ENCODE measurements around the gene GABRP.
"Not testable (repeated sequence)": the region's sequence is repeated elsewhere in the genome, so short reads cannot be mapped to it uniquely, and the experiment has no call there.

The GABRP gene

DNA sequence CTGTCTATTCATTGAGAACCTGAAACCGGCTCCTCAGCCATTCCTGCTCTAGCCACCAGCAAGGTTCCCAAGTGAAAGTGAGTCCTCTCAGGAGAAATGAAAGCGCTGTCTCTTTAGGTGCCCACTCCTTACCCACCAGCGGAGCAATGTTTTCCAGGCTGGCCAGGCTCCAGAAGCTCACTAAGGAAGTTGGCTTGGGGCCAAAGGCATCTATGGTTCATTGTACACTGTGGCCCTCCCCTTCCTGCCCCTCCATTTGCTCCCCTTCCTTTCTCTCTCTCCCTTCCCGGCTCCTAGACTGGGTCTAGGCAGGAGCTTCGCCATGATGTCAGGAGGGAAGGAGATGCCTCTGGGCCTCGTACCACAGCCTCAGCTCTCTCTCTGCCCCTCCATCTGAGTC, 1.1 kb upstream of the GABRP start:
- intact Hi-C loops (cut with DNase I) = no loop called here
- peak in 3 of 42 donors; percentile 7 to 35 (median 21) for DNase-seq

DNA sequence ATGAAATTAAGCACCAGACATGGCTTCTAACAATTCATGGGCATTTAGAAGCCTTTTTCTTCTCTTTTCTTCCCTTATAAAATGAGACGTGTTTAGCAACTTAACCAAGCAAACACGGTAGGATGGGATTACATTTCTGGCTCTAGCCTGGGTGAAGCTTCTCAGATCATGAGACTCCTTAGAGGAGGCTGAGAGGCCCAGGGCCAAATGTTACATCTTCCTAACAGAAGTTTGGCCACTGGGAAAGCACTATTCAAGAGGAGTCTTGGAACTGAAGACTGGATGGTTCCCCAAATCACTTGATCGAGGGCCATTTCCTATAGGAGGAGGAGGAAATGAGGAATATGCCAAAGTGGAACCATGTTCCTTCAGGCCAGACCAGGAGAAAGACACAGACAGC, 1.9 kb downstream of the GABRP start:
- intact Hi-C loops (cut with DNase I) = no loop called here
- no peak for DNase-seq

DNA sequence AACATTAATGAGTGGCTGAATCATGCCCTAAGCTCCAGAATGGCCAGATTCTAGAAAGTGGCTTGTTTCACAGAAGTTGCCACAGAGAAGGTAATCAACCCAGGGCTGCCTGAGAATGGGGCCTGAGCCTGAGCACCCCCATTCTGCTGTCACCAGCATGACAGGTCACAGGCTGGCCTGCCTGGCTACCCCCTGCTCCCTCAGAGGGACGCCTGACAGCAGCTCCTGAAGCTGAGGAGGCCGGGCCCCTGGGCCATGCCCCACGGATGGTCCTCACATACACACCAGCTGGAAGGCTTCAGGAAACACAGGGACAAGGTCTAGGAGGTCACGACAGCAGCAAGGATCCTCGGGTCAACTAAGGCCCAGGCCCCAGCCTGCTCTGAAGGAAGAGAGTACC, 3.7 kb downstream of the GABRP start:
- no peak for DNase-seq
- intact Hi-C loops (cut with DNase I) = no loop called here

DNA sequence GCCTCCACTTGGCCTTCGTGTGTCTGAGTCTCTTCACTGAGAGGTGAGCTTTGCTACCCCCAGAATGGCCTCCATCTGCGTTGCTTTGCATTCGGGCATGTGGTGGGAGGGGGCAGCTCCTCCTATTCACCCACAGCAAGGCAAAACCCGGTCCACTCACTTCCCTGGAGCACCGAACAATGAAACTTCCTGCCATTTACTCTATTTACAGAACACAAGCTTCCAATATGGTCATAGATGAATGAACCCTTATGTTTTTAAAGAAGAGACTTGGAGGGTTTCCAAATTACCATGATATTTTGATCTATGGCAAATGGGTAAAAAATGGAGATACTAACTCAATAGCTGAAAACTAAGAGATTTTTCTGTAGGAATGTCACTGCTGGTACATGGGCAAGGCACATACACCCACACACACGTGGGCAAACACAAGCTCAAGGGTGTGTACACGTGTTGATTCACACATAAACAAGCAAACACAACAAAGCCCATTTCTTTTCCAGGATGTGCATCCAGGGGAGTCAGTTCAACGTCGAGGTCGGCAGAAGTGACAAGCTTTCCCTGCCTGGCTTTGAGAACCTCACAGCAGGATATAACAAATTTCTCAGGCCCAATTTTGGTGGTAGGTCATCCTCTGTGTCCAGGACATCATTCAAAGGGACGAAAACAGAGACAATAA, 5.2 kb downstream of the GABRP start:
- intact Hi-C loops (cut with DNase I) = no loop called here
- DNase-seq = no peak

DNA sequence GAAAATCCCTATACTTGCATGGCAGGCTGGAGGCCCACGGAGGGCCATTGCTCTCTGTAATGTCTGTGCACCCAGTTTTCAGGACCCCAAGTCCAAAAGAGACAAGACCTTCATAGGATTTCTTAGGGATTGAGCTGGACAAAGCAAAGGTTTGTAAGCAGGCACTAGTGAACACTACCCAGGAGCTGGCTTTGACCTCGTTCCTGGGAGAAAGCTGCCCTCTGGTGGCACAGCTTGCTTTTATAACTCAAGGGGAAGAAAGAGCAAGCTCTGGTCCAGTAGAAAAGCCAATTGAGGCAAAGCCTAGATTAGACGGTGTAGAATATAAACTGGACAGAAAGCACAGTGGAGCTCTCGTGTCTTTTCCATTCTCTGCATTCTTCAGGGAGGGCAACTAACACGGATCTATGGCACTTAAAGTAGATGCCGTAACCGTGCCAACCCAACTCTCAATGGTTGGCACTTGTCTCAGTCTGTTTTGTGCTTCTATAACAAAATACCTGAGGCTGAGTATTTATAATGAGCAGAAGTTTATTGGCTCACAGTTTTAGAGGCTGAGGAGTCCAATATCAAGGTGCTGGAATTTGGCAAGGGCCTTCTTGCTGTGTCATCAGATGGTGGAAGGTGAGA, 7.9 kb downstream of the GABRP start:
- intact Hi-C loops (cut with DNase I) = no loop called here
- peak in 40 of 42 donors; percentile 12 to 82 (median 62) for DNase-seq

DNA sequence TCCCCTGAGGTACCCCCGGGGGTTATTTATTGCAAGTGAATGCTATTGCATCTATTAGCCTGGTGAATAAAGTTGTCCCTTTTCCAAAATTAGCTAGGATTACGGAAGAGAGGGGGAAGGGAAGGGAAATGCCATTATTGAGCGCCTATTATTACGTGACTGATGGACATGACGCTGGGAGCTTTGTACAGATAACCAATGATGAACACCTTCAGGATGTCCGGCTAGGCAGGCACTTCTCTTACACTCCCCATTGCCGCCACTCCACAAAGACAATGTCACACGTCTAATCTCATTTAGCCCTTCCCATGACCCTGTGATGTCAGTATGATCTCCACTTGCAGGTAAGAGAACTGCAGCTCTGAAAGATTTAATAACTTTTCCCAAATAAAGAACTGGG, 9.4 kb downstream of the GABRP start:
- DNase-seq = no peak
- intact Hi-C loops (cut with DNase I) = no loop called here

DNA sequence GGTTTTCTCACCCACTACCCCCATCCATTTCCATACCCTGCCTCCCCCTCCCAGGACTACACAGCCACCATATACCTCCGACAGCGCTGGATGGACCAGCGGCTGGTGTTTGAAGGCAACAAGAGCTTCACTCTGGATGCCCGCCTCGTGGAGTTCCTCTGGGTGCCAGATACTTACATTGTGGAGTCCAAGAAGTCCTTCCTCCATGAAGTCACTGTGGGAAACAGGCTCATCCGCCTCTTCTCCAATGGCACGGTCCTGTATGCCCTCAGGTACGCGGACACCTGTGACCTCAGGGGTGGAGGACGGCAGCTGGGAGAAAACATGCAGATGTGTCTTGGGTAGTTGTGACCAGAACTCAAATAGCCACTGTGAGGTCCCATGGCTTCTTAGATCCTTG, 11.6 kb downstream of the GABRP start:
- no peak for DNase-seq
- intact Hi-C loops (cut with DNase I) = no loop called here

DNA sequence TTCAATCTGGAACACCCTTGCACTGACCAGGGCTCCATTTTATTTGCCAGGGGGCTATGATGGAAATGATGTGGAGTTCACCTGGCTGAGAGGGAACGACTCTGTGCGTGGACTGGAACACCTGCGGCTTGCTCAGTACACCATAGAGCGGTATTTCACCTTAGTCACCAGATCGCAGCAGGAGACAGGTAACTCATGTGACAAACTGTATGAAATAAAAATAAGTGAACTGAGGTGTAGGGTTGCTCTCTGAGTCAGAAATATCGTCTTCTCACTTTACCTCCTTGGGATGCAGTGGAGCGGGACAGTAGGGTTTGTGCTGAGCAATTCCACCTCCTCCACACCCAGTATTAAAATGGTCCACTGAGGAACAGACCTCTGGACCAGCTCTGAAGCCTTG, 22.1 kb downstream of the GABRP start:
- no peak for DNase-seq
- intact Hi-C loops (cut with DNase I) = no loop called here

DNA sequence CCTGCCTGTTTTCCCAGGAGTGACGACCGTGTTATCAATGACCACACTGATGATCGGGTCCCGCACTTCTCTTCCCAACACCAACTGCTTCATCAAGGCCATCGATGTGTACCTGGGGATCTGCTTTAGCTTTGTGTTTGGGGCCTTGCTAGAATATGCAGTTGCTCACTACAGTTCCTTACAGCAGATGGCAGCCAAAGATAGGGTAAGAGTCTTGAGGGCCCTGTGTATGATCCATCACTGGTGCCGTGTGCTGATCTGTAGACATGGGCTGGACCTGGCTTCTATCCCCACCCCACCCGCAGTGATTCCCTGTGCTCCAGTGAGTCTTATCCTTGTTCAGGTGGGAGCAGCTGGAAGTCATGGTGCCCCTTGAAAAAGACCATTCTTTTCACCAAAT, 26.0 kb downstream of the GABRP start:
- peak in 9 of 42 donors; percentile 4 to 53 (median 21) for DNase-seq
- intact Hi-C loops (cut with DNase I) = no loop called here

DNA sequence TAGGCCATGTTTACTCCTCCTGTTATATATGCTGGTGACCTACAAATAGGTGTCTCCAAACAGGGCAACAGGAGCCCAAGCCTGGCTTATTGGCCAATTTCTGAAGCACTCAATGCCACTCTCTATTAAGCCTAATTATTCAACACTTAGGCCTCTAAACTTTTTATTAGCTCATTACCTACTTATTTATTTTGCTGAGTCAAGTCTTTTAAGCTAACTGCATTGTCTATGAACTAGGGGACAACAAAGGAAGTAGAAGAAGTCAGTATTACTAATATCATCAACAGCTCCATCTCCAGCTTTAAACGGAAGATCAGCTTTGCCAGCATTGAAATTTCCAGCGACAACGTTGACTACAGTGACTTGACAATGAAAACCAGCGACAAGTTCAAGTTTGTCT, 28.2 kb downstream of the GABRP start:
- intact Hi-C loops (cut with DNase I) = no loop called here
- no peak for DNase-seq

DNA sequence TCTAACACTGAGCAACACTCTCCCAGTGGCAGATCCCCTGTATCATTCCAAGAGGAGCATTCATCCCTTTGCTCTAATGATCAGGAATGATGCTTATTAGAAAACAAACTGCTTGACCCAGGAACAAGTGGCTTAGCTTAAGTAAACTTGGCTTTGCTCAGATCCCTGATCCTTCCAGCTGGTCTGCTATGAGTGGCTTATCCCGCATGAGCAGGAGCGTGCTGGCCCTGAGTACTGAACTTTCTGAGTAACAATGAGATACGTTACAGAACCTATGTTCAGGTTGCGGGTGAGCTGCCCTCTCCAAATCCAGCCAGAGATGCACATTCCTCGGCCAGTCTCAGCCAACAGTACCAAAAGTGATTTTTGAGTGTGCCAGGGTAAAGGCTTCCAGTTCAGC, 29.7 kb downstream of the GABRP start:
- intact Hi-C loops (cut with DNase I) = no loop called here
- no peak for DNase-seq

DNA sequence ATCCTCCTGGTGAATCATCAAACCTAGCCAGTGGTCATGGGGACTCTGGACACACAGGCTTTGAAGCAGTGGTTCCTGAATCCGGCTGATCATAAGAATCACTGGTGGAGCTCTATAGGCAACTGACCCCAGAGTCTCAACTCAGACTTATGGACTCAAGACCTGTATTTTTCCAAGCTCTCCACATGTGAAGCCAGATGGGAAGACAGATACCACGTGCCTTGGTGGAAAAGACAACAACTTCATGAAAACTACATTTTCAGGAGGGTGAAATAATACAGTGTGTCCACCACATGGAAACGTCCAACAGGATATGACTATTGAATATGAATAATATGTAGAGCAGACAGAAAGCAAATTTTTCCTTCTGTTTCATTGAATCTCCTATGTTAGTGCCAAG, 33.7 kb downstream of the GABRP start:
- intact Hi-C loops (cut with DNase I) = no loop called here
- DNase-seq = no peak

DNA sequence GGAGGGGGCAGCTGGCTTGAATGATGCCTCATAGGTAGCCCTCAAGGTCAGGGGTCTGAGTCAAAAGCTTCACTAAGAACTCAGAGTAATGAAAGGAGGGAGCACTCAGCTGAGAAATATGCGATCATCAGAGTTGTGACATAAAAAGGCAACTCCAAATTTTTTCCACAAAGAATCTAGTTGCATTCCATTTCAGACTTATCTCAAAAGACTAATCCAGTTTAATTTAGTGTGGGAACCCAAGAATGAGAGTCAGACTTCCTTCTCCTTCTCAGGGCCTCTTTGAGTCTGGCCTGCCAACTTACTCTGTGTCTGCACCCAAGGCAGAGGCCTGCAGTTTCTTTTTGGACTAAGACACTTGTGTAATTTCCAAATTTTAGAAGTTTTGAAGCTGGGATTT, 34.7 kb downstream of the GABRP start:
- DNase-seq = no peak
- intact Hi-C loops (cut with DNase I) = no loop called here

DNA sequence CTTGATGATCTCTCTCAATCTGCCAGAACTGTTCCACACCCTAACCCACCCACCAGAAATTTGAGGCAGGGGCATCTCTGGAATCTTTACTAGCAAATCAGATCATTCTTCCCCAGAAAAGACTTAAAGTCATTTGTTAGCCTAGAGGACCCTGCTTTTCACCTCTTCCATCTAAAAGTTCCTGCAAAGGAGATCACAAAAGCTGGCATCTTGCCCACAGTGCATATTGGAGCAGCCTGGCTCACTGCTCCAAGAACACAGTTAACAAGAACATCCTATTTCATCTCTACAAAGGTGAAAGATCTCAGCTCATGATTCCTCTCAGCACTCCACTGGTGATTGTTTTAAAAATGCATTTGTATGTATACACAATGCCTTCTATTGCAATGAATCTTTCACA, 36.3 kb downstream of the GABRP start:
- DNase-seq = no peak
- intact Hi-C loops (cut with DNase I) = no loop called here

DNA sequence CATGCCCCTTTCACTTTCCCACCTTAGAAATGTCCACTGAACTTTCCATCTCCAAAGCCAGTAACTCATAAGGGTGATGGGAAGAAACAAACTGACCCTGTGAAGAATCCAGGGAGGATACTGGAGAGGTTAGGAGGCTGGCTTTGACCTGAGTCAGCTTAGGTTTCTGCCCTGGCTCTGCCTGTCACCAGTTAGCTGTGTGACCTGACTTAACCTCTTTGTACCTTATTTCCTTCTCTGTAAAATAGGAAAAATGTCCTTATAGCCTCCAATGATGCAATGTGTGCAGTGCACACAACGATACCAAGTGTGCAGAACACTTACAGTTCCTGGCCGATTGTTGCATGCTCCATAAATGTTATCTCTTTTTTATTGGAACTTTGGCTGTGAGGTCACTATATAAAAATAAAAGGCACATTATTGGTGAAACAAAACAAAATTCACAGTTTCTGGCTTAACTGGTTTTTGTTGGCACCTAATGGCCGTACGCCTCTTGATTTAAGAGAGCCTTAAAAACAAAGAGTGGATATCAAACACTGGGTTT, 37.8 kb downstream of the GABRP start:
- no peak for DNase-seq
- intact Hi-C loops (cut with DNase I) = no loop called here

DNA sequence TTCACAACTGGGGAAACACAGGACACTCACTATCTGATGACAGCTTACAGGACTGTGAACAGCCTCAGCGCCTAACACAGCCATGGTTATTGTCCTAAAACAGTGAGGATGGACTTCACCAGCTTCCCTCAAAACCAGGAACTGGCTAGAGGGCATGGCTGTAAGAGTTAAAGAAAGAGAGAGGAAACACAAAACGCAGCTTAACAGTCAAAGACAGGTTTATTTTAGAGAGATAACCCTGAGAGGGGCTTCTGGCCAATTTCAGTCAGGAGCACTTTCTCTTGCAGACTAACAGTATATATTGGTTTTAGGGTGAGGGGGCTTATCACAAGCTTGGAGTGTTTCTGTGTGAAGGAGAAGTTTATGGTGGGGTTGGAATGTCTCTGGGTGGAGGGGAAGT, 42.6 kb downstream of the GABRP start:
- DNase-seq = no peak
- intact Hi-C loops (cut with DNase I) = no loop called here

DNA sequence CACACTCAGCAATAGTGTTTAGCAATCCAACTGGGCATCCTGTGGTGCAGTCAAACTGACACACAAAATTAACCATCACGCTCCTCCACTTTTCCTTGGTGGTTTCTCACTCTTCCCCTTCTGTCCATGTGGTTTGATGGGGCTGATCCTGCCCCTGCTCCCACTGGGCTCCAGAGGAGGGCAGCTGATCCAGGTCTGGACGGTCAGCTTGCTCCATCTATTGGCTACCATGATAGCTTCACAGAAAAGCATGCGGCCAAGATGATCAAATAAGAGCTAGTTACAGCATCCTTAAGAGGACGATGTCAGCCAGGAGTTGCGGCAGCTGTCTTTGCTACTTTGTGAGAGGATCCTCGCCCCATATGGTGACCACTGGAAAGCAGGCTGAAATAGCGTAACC, 48.7 kb downstream of the GABRP start:
- DNase-seq = no peak
- intact Hi-C loops (cut with DNase I) = no loop called here

DNA sequence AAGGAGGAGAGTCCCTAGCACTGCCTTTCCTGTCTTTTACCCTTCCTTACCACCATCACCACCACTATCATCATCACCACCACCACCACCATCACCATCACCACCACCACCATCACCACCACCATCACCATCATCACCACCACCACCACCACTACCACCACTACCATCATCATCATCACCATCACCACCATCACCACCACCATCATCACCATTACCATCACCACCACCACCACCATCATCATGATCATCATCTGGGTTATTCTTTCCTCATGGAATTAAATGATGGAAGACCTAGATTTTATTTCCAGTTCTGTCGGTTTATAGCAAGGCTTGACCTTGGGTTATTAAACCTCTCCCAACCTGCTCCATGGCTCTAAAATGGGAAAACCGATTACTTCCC, 50.5 kb downstream of the GABRP start:
- DNase-seq; intact Hi-C loops (cut with DNase I): not testable (repeated sequence)

DNA sequence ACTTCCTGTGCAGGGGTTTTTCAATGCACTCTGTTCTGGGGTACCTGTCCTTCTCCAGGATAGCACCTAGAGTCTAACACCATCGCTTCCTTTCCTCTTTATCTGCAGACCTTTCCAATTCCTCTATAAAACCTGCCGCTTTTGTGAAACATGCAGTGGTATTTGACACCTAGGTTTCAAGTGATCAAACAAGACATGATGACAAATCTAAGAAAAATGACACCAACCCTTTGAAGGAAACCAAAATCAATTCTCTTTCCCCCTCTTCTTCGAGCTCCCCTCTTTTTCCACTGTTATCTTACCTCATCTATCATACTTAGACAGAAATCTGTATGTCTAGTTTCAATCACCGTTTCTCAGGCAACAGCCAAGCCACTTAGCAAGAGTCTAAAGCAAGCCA, 52.7 kb downstream of the GABRP start:
- DNase-seq = no peak
- intact Hi-C loops (cut with DNase I) = no loop called here

DNA sequence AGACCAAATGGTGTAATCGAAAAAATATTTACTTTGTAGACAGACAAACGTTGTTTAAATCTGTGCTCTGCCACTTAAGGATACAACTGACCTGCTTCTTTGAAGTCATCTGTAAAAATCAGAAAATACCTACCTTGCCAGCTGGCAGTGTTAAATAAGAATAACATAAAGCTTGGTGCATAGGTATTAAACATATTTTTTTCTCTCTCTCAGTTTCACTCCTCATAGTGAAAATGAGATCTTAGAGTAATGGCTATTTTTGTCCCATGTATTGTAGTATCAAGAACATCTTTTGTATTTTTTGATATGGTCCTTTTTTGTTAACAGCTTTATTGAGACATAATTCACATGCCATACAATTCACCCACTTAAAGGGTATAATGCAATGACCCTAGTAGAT, 60.3 kb downstream of the GABRP start:
- DNase-seq = no peak
- intact Hi-C loops (cut with DNase I) = no loop called here

DNA sequence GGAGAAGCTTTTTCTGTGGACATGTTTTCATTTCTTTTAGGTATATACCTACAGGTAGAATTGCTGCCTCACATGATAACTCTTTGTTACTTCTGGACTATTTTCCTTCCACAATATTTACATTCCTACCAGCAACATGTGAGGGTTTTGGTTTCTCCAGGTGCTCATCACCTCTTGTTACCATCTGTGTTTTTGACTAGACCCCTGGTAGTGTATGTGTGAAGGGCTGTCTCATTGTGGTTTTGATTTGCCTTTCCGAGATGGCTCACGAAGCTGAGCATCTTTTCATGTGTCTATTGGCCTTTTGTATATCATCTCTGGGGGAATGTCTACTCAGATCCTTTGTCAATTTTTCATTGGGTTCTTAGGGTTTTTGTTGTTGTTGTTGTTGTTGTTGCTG, 61.1 kb downstream of the GABRP start:
- DNase-seq = no peak
- intact Hi-C loops (cut with DNase I) = no loop called here

All from head of caudate nucleus (tissue), 42 donors.